ENCODE measurements around the gene CD5L. TPM values are rescaled to one million over a fixed set of nuclear protein-coding genes. Genes with fewer than 3 reads are reported as not detected.

CD5L gene
- total RNA-seq, 1 donor from 2014 or later, result not detected

- DNase-seq (ENCODE audit: extremely low read depth, low read depth, low spot score), result no peak
These were observed 22.4 kb downstream of the CD5L start for GRCh38 chr1:157819215-157819614.

- no peak for DNase-seq (ENCODE audit: extremely low read depth, low read depth, low spot score)
These were observed 28.3 kb downstream of the CD5L start for GRCh38 chr1:157813269-157813668.

GRCh38 chr1:157806431-157807149 is 35.0 kb downstream of the CD5L start:
- no peak for DNase-seq (ENCODE audit: extremely low read depth, low read depth, low spot score)

GRCh38 chr1:157803851-157804250 is 37.8 kb downstream of the CD5L start:
- DNase-seq (ENCODE audit: extremely low read depth, low read depth, low spot score), result no peak

GRCh38 chr1:157799996-157800395 is 41.6 kb downstream of the CD5L start:
- no peak for DNase-seq (ENCODE audit: extremely low read depth, low read depth, low spot score)

- no peak for DNase-seq (ENCODE audit: extremely low read depth, low read depth, low spot score)
These were observed 43.4 kb downstream of the CD5L start for GRCh38 chr1:157798211-157798610.

GRCh38 chr1:157785248-157785647 is 56.4 kb downstream of the CD5L start:
- no peak for DNase-seq (ENCODE audit: extremely low read depth, low read depth, low spot score)

- DNase-seq (ENCODE audit: extremely low read depth, low read depth, low spot score), result no peak
These were observed 56.8 kb downstream of the CD5L start for GRCh38 chr1:157784801-157785200.

- no peak for DNase-seq (ENCODE audit: extremely low read depth, low read depth, low spot score)
These were observed 58.7 kb downstream of the CD5L start for GRCh38 chr1:157782931-157783330.

- no peak for DNase-seq (ENCODE audit: extremely low read depth, low read depth, low spot score)
These were observed 60.6 kb downstream of the CD5L start for GRCh38 chr1:157781048-157781447.

Other genes with a start within 250 kb of the CD5L start
- gene FCRL4, start 243.7 kb downstream of the CD5L start, total RNA-seq, result not detected in 2 replicates
- gene FCRL3, start 141.0 kb downstream of the CD5L start, total RNA-seq, result not detected in 2 replicates
- not detected in 2 replicates for gene FCRL2, start 64.7 kb downstream of the CD5L start, total RNA-seq
- not detected in 2 replicates for gene FCRL1, start 21.7 kb downstream of the CD5L start, total RNA-seq
- 60.3 and 86.7 TPM in 2 replicates for gene KIRREL1, start 151.8 kb upstream of the CD5L start, total RNA-seq